Skeletal muscle satellite cell (primary cell): ENCODE results near the gene GEMIN5.

Source experiments
- H3K27me3 ChIP-seq: 2 replicates; pipeline ENCODE4 v1.7.0; 2013; ENCODE audit warnings: low read length; ENCODE audit not compliant: control insufficient read depth, insufficient read depth
- H3K36me3 ChIP-seq: 2 replicates; pipeline ENCODE4 v1.7.0; 2013; ENCODE audit warnings: mild to moderate bottlenecking, control low read depth, low read length; ENCODE audit not compliant: insufficient read depth
- H3K4me1 ChIP-seq: 2 replicates; pipeline ENCODE4 v1.7.0; 2013; ENCODE audit warnings: low read length; ENCODE audit not compliant: control insufficient read depth, insufficient read depth
- H3K4me2 ChIP-seq: 2 replicates; pipeline ENCODE4 v1.7.0; 2013; ENCODE audit warnings: mild to moderate bottlenecking, low read length
- H3K4me3 ChIP-seq: 2 replicates; pipeline ENCODE4 v1.7.0; 2013; ENCODE audit warnings: low read length
- H3K9ac ChIP-seq: 2 replicates; pipeline ENCODE4 v1.7.0; 2013; ENCODE audit warnings: mild to moderate bottlenecking, low read depth, low read length, moderate library complexity
- H3K9me3 ChIP-seq: replicated peaks from 2 replicates; pipeline ENCODE4 v1.7.0; 2013; ENCODE audit warnings: mild to moderate bottlenecking, control low read depth, low read length

GEMIN5 gene

GRCh38 chr5:154899151-154899816 is 38.7 kb downstream of the GEMIN5 start:
- Histone ChIP-seq H3K4me1 (peaks cover 28% of the 10 kb centered on the region), H3K27me3 (no peaks in the 10 kb centered on the region), H3K36me3 (peaks cover 67% of the 10 kb centered on the region), H3K9ac (no peak overlapping the region), H3K4me3 (no peak overlapping the region), H3K9me3 (no peaks in the 10 kb centered on the region), H3K4me2 (no peak overlapping the region)

GRCh38 chr5:154898210-154898609 is 39.8 kb downstream of the GEMIN5 start:
- Histone ChIP-seq H3K4me1 (peaks cover 28% of the 10 kb centered on the region), H3K4me3 (no peak overlapping the region), H3K9ac (no peak overlapping the region), H3K27me3 (no peaks in the 10 kb centered on the region), H3K4me2 (no peak overlapping the region), H3K36me3 (peaks cover 68% of the 10 kb centered on the region), H3K9me3 (no peaks in the 10 kb centered on the region)

GRCh38 chr5:154896562-154897165 is 41.3 kb downstream of the GEMIN5 start:
- Histone ChIP-seq H3K36me3 (peaks cover 64% of the 10 kb centered on the region), H3K4me3 (no peak overlapping the region), H3K9ac (no peak overlapping the region), H3K4me1 (peaks cover 23% of the 10 kb centered on the region), H3K27me3 (no peaks in the 10 kb centered on the region), H3K9me3 (no peaks in the 10 kb centered on the region), H3K4me2 (no peak overlapping the region)

GRCh38 chr5:154895606-154896561 is 42.1 kb downstream of the GEMIN5 start:
- H3K36me3 ChIP-seq = peaks cover 67% of the 10 kb centered on the region
- H3K4me3 ChIP-seq = no peak overlapping the region
- peaks cover 15% of the 10 kb centered on the region for H3K4me1 ChIP-seq
- H3K27me3 ChIP-seq = no peaks in the 10 kb centered on the region
- no peak overlapping the region for H3K9ac ChIP-seq
- no peaks in the 10 kb centered on the region for H3K9me3 ChIP-seq
- no peak overlapping the region for H3K4me2 ChIP-seq

- no peaks in the 10 kb centered on the region for H3K4me1 ChIP-seq
- no peak overlapping the region for H3K4me2 ChIP-seq
- H3K9ac ChIP-seq = no peak overlapping the region
- no peaks in the 10 kb centered on the region for H3K27me3 ChIP-seq
- H3K9me3 ChIP-seq = no peaks in the 10 kb centered on the region
- H3K4me3 ChIP-seq = no peak overlapping the region
- H3K36me3 ChIP-seq = peaks cover 60% of the 10 kb centered on the region
Measured at GRCh38 chr5:154893381-154893780, 44.6 kb downstream of the GEMIN5 start.

- H3K36me3 ChIP-seq = peaks cover 63% of the 10 kb centered on the region
- H3K4me3 ChIP-seq = no peak overlapping the region
Measured at GRCh38 chr5:154892369-154892771, 45.6 kb downstream of the GEMIN5 start.

GRCh38 chr5:154885439-154885838 is 52.6 kb downstream of the GEMIN5 start:
- Histone ChIP-seq H3K4me2 (no peak overlapping the region), H3K9me3 (peaks cover 17% of the 10 kb centered on the region), H3K27me3 (no peaks in the 10 kb centered on the region), H3K4me1 (no peaks in the 10 kb centered on the region), H3K36me3 (peaks cover 51% of the 10 kb centered on the region), H3K9ac (no peak overlapping the region), H3K4me3 (no peak overlapping the region)

More at GRCh38 chr5:154892369-154892771, 45.6 kb downstream of the GEMIN5 start:
- Histone ChIP-seq H3K9me3 (no peaks in the 10 kb centered on the region), H3K4me1 (no peaks in the 10 kb centered on the region), H3K9ac (no peak overlapping the region), H3K27me3 (no peaks in the 10 kb centered on the region), H3K4me2 (no peak overlapping the region)

- Histone ChIP-seq H3K36me3 (peaks cover 44% of the 10 kb centered on the region), H3K9ac (no peak overlapping the region), H3K4me2 (no peak overlapping the region), H3K9me3 (peaks cover 17% of the 10 kb centered on the region), H3K4me3 (no peak overlapping the region), H3K4me1 (no peaks in the 10 kb centered on the region), H3K27me3 (no peaks in the 10 kb centered on the region)
Measured at GRCh38 chr5:154884424-154884823, 53.6 kb downstream of the GEMIN5 start.

- H3K36me3 ChIP-seq = peaks cover 38% of the 10 kb centered on the region
- no peaks in the 10 kb centered on the region for H3K4me1 ChIP-seq
- no peaks in the 10 kb centered on the region for H3K27me3 ChIP-seq
- peaks cover 26% of the 10 kb centered on the region for H3K9me3 ChIP-seq
- no peak overlapping the region for H3K4me3 ChIP-seq
- H3K9ac ChIP-seq = no peak overlapping the region
- H3K4me2 ChIP-seq = no peak overlapping the region
Measured at GRCh38 chr5:154881986-154882385, 56.0 kb downstream of the GEMIN5 start.

GRCh38 chr5:154878642-154879335 is 59.2 kb downstream of the GEMIN5 start:
- no peak overlapping the region for H3K9ac ChIP-seq
- peaks cover 9% of the 10 kb centered on the region for H3K9me3 ChIP-seq
- no peak overlapping the region for H3K4me3 ChIP-seq
- H3K27me3 ChIP-seq = no peaks in the 10 kb centered on the region
- peaks cover 38% of the 10 kb centered on the region for H3K36me3 ChIP-seq
- no peaks in the 10 kb centered on the region for H3K4me1 ChIP-seq
- H3K4me2 ChIP-seq = no peak overlapping the region

- no peak overlapping the region for H3K4me2 ChIP-seq
- peaks cover 64% of the 10 kb centered on the region for H3K36me3 ChIP-seq
- no peaks in the 10 kb centered on the region for H3K27me3 ChIP-seq
- peaks cover 7% of the 10 kb centered on the region for H3K9me3 ChIP-seq
- H3K4me1 ChIP-seq = peaks cover under 1% of the 10 kb centered on the region
- no peak overlapping the region for H3K4me3 ChIP-seq
- no peak overlapping the region for H3K9ac ChIP-seq
Measured at GRCh38 chr5:154873791-154874331, 64.2 kb downstream of the GEMIN5 start.
